H1 (cell line): ENCODE data around the gene PAK1IP1. TPM values are rescaled to one million over a fixed set of nuclear protein-coding genes. Genes with fewer than 3 reads are reported as not detected.

Source experiments
- CTCF ChIA-PET: fragments of 300-600 bp; sonication (Branson Sonifier 250); formaldehyde crosslinking; loops from one replicate; lab custom pipeline; 2021; ENCODE audit not compliant: partially characterized antibody; lab: Charles Lee
- POLR2A ChIA-PET: fragments of 300-600 bp; sonication (Branson Sonifier 250); formaldehyde crosslinking; loops from one replicate; lab custom pipeline; 2021; ENCODE audit warnings: inconsistent platforms; ENCODE audit not compliant: partially characterized antibody; lab: Charles Lee
- DNase-seq, 2 experiments: peaks; one replicate each; pipeline versions ENCODE4 v3.0.0 to v3.0.0-alpha.2; 2010 to 2022; ENCODE audit warnings: low spot score in 2 of 2, low read depth in 1 of 2, mixed read lengths in 1 of 2
- FAIRE-seq: peaks from 2 replicates; lab custom pipeline; 2011; peaks lifted over from hg19 to GRCh38; lab: Jason Lieb, UNC
- H2AFZ ChIP-seq: 2 replicates; pipeline ENCODE4 v1.8.1; 2012; ENCODE audit warnings: low read length, inconsistent platforms
- H2AK5ac ChIP-seq: 2 replicates; pipeline ENCODE4 v1.6.1; 2013; ENCODE audit warnings: low read depth, low read length
- H2BK120ac ChIP-seq: replicated peaks from 2 replicates; pipeline ENCODE3; 2013; ENCODE audit warnings: low read depth, low read length, inconsistent platforms
- H2BK12ac ChIP-seq: 2 replicates; pipeline ENCODE4 v1.6.1; 2013; ENCODE audit warnings: low read depth, low read length
- H2BK15ac ChIP-seq: 2 replicates; pipeline ENCODE4 v1.6.1; 2013; ENCODE audit warnings: low read length
- H2BK20ac ChIP-seq: 2 replicates; pipeline ENCODE4 v1.6.1; 2013; ENCODE audit warnings: low read length
- H2BK5ac ChIP-seq: 2 replicates; pipeline ENCODE4 v1.6.1; 2013; ENCODE audit warnings: low read depth, low read length
- H3K14ac ChIP-seq: 2 replicates; pipeline ENCODE4 v1.6.1; 2013; ENCODE audit warnings: inconsistent platforms; ENCODE audit not compliant: insufficient read length
- H3K18ac ChIP-seq: 2 replicates; pipeline ENCODE4 v1.6.1; 2013; ENCODE audit warnings: low read length; ENCODE audit errors: extremely low read depth
- H3K23ac ChIP-seq: 2 replicates; pipeline ENCODE4 v1.6.1; 2013; ENCODE audit warnings: inconsistent platforms; ENCODE audit not compliant: insufficient read length
- H3K23me2 ChIP-seq: 2 replicates; pipeline ENCODE4 v1.6.1; 2013; ENCODE audit warnings: low read depth, low read length
- H3K27ac ChIP-seq: 2 replicates; pipeline ENCODE4 v1.6.1; 2011; ENCODE audit warnings: low read depth, low read length, inconsistent platforms
- H3K27me3 ChIP-seq, 4 experiments: replicated peaks in 1 of 4; 1 replicate in 1 of 4; 2 replicates in 3 of 4; pipeline versions ENCODE4 v1.6.1 to v1.8.1; 2011 to 2013; ENCODE audit warnings: low read length in 3 of 4, mild to moderate bottlenecking in 3 of 4, inconsistent platforms in 2 of 4, mixed read lengths in 2 of 4, moderate library complexity in 1 of 4; ENCODE audit not compliant: control insufficient read depth in 3 of 4, insufficient read depth in 3 of 4; ENCODE audit errors: extremely low read depth in 1 of 4
- H3K36me3 ChIP-seq, 4 experiments: 2 replicates each; pipeline versions ENCODE4 v1.6.1 to v1.8.1; 2011 to 2013; ENCODE audit warnings: mild to moderate bottlenecking in 4 of 4, low read length in 3 of 4, moderate library complexity in 2 of 4, control low read depth in 1 of 4, inconsistent platforms in 1 of 4; ENCODE audit not compliant: insufficient read depth in 4 of 4, control insufficient read depth in 2 of 4
- H3K4ac ChIP-seq: replicated peaks from 2 replicates; pipeline ENCODE3; 2013; ENCODE audit warnings: low read length, low read depth, mixed read lengths, inconsistent platforms; ENCODE audit not compliant: insufficient read length
- H3K4me1 ChIP-seq, 4 experiments: replicated peaks in 1 of 4; 1 replicate in 1 of 4; 2 replicates in 3 of 4; pipeline versions ENCODE4 v1.6.1 to v1.8.1; 2011 to 2013; ENCODE audit warnings: low read length in 3 of 4, inconsistent platforms in 2 of 4, mixed read lengths in 1 of 4; ENCODE audit not compliant: insufficient read depth in 4 of 4, control insufficient read depth in 3 of 4
- H3K4me2 ChIP-seq, 2 experiments: 2 replicates each; pipeline versions ENCODE4 v1.6.1 to v1.8.1; 2011 to 2013; ENCODE audit warnings: low read depth in 2 of 2, low read length in 2 of 2, control low read depth in 1 of 2, inconsistent platforms in 1 of 2, mild to moderate bottlenecking in 1 of 2; ENCODE audit not compliant: insufficient read depth in 1 of 2
- H3K4me3 ChIP-seq, 4 experiments: fragments of 200-600, 300-600 bp in 1 of 4; sonication (generic), shearing (Covaris generic), sonication (Bioruptor Twin) in 1 of 4; 2 replicates each; pipeline versions ENCODE4 v1.5.1 to v1.8.1; 2011 to 2016; ENCODE audit warnings: low read length in 4 of 4, low read depth in 3 of 4, control low read depth in 2 of 4, inconsistent platforms in 2 of 4, mild to moderate bottlenecking in 2 of 4, mixed read lengths in 1 of 4, moderate library complexity in 1 of 4; ENCODE audit not compliant: insufficient read depth in 2 of 4; ENCODE audit errors: extremely low read depth in 1 of 4
- H3K56ac ChIP-seq: replicated peaks from 2 replicates; pipeline ENCODE3; 2013; ENCODE audit warnings: low read depth, mild to moderate bottlenecking, mixed read lengths, low read length, inconsistent platforms; ENCODE audit not compliant: insufficient read length
- H3K79me1 ChIP-seq: 2 replicates; pipeline ENCODE4 v1.6.1; 2013; ENCODE audit warnings: low read depth, low read length, control low read depth
- H3K79me2 ChIP-seq, 2 experiments: 2 replicates each; pipeline versions ENCODE4 v1.6.1 to v1.8.1; 2012 to 2013; ENCODE audit warnings: low read length in 2 of 2, mild to moderate bottlenecking in 2 of 2, inconsistent platforms in 1 of 2; ENCODE audit not compliant: insufficient read depth in 2 of 2, control insufficient read depth in 1 of 2
- H3K9ac ChIP-seq, 4 experiments: replicated peaks in 1 of 4; 1 replicate in 1 of 4; 2 replicates in 3 of 4; pipeline versions ENCODE4 v1.6.1 to v1.8.1; 2011 to 2013; ENCODE audit warnings: low read depth in 3 of 4, low read length in 3 of 4, control low read depth in 2 of 4, mild to moderate bottlenecking in 2 of 4, moderate library complexity in 2 of 4, inconsistent platforms in 1 of 4; ENCODE audit errors: extremely low read depth in 1 of 4
- H3K9me3 ChIP-seq, 2 experiments: 2 replicates each; pipeline versions ENCODE4 v1.6.1 to v1.8.1; 2012 to 2013; ENCODE audit warnings: mild to moderate bottlenecking in 2 of 2, moderate library complexity in 2 of 2, control low read depth in 1 of 2, inconsistent platforms in 1 of 2, low read depth in 1 of 2, low read length in 1 of 2, mixed read lengths in 1 of 2; ENCODE audit not compliant: insufficient read depth in 2 of 2
- H4K20me1 ChIP-seq, 2 experiments: replicated peaks in 1 of 2; 2 replicates each; pipeline versions ENCODE3 to v1.8.1; 2011 to 2013; ENCODE audit warnings: inconsistent platforms in 2 of 2, low read length in 2 of 2, mild to moderate bottlenecking in 1 of 2; ENCODE audit not compliant: insufficient read depth in 2 of 2, control insufficient read depth in 1 of 2
- H4K5ac ChIP-seq: 2 replicates; pipeline ENCODE4 v1.6.1; 2013; ENCODE audit warnings: low read length, low read depth, mixed read lengths, inconsistent platforms; ENCODE audit not compliant: insufficient read length
- H4K8ac ChIP-seq: 2 replicates; pipeline ENCODE4 v1.8.0; 2013; ENCODE audit warnings: mild to moderate bottlenecking, moderate library complexity, low read length, inconsistent platforms; ENCODE audit not compliant: insufficient read depth; ENCODE audit errors: extremely low read depth
- H4K91ac ChIP-seq: replicated peaks from 2 replicates; pipeline ENCODE3; 2013; ENCODE audit warnings: low read length, mixed read lengths, inconsistent platforms; ENCODE audit not compliant: insufficient read length
- MAFK ChIP-seq: IDR thresholded peaks from 2 replicates; pipeline ENCODE4 v1.6.1; 2012; ENCODE audit warnings: low read depth, mild to moderate bottlenecking, improper control_type of control experiment, low read length
- SP1 ChIP-seq: IDR thresholded peaks from 2 replicates; pipeline ENCODE4 v1.6.1; 2011; ENCODE audit warnings: low read depth, low read length
- SP4 ChIP-seq: IDR thresholded peaks from 2 replicates; pipeline ENCODE4 v1.6.1; 2012; ENCODE audit warnings: low read length, inconsistent platforms
- WGBS, 2 experiments: shearing (Covaris generic) in 1 of 2; methylation state at CpG; one replicate each; pipeline versions ENCODE4 v1.1.6 to v1.1.7; 2013 to 2015; ENCODE audit warnings: low lambda C conversion rate in 2 of 2, mixed read lengths in 2 of 2, inconsistent platforms in 1 of 2, low coverage in 1 of 2, missing lambda C conversion rate in 1 of 2; ENCODE audit not compliant: insufficient replicate concordance in 2 of 2, insufficient coverage in 1 of 2, insufficient read length in 1 of 2; ENCODE audit errors: extremely low coverage in 1 of 2, missing lambda C conversion rate in 1 of 2; 5-methylcytosine and 5-hydroxymethylcytosine counted together
- polyA plus RNA-seq, 7 experiments: library from polyadenylated mRNA; depleted of rRNA in 3 of 7; stranded (reverse) in 5 of 7; unstranded in 2 of 7; fragments of >200 nt in 5 of 7; fragments of 200-250 nt in 2 of 7; gene quantifications; 1 replicate in 5 of 7; 2 replicates in 1 of 7; 4 replicates in 1 of 7; pipeline versions ENCODE4 v1.2.1 to v1.2.3, GENCODE V29; 2011 to 2013; ENCODE audit warnings: missing spikeins in 2 of 7, mixed read lengths in 2 of 7
- total RNA-seq: library from RNA; stranded (reverse); fragmentation: NEBNext Ultra II Directional; extraction: Animal tissue kit (Norgen Biotek cat#: 25700); gene quantifications from 2 replicates; pipeline ENCODE4 v1.2.1, GENCODE V29; 2021

The PAK1IP1 gene
- total and polyA plus RNA-seq, 2 of the 8 experiments (the other 6 are each of a cell fraction or from before 2014, with no cell fraction given): 19.7 to 43.6 TPM

- Histone ChIP-seq H3K56ac (no peak overlapping the region), H3K4me3 (no peak overlapping the region), H3K79me1 (0 out of 2 replicates have a peak, but pooled peaks cover 5% of the 10 kb centered on the region), H3K4me1 (peaks cover 0 to 8% (median 4%) of the 10 kb centered on the region in 4 experiments; a peak in 3 of 7 replicates), H4K8ac (no peak overlapping the region), H3K9ac (no peak overlapping the region), H4K91ac (peak overlapping the region; percentile 33), H3K4ac (peak overlapping the region; percentile 65), H4K20me1 (no peaks in the 10 kb centered on the region), H2AFZ (no peak overlapping the region), H3K27ac (no peak overlapping the region), H3K14ac (no peak overlapping the region), H3K36me3 (no peaks in the 10 kb centered on the region), H4K5ac (no peak overlapping the region), H2BK20ac (peak overlapping the region; percentile 43; the same call in 1 of the 2 replicates), H3K27me3 (no peaks in the 10 kb centered on the region), H3K23me2 (peaks cover 4% of the 10 kb centered on the region; the same call in 1 of the 2 replicates), H2AK5ac (no peak overlapping the region), H3K18ac (no peak overlapping the region), H3K23ac (no peak overlapping the region), H2BK120ac (peak overlapping the region; percentile 69), H3K4me2 (no peak overlapping the region), H2BK15ac (0 out of 2 replicates have a peak overlapping the region, but pooled peaks have one; percentile 36), H2BK5ac (peak overlapping the region; percentile 72; the same call in 1 of the 2 replicates), H3K9me3 (peaks cover 0 to 9% of the 10 kb centered on the region in 2 experiments; a peak in 3 of 4 replicates), H2BK12ac (no peak overlapping the region), H3K79me2 (peaks cover 3 to 8% of the 10 kb centered on the region in 2 experiments; a peak in 3 of 4 replicates)
- 90% methylated on average over 8 of the region's 8 CpGs; no CpG with 5 or more reads in 1 of the 2 experiments for WGBS, 2 experiments
- FAIRE-seq (no peak), DNase-seq (no peak)
- TF ChIP-seq SP1 (peak; percentile 78), MAFK (peak; percentile 26; the same call in 1 of the 2 replicates), SP4 (no peak)
- ChIA-PET POLR2A (interaction anchor here (1.2 to 6.9 kb wide), 4 partner anchors 9 to 27 kb away, joined by 3 to 39 read pairs (median 16); partner anchors contain the start of genes C6orf52, PAK1IP1 and TMEM14B), CTCF (interaction anchor here (0.7 to 1.3 kb wide), 5 partner anchors 11 to 249 kb away, joined by 3 read pairs; no protein-coding TSS in a partner anchor)
Measured at GRCh38 chr6:10719296-10719963, 24.7 kb downstream of the PAK1IP1 start.
